ENCODE data around the gene SRD5A3. TPM values are rescaled to one million over a fixed set of nuclear protein-coding genes. Genes with fewer than 3 reads are reported as not detected.

The SRD5A3 gene
- total RNA-seq, 4 donors from 2014 or later = 11.0 to 18.7 (median 15.5) TPM

DNA sequence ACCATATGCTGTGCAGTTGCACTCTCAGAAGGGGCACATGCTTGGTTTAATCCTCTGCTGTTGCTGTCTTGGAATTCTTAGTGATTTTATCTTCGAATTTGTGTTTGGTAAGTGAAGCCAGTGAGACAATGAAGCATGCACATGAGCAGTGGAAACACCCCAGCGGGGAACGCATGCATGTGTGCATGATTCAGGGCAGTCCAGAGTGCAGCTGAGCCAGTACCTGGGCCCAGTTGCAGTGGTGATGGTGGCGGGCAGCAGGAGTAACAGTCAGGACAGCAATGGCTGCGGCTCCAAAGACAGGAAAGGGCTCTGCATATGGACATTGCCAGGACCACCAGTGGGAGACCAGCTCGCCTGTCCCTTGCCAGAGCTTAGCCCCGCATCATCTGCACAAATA, 35.5 kb downstream of the SRD5A3 start:
- TF ChIP-seq, protein P1, sequence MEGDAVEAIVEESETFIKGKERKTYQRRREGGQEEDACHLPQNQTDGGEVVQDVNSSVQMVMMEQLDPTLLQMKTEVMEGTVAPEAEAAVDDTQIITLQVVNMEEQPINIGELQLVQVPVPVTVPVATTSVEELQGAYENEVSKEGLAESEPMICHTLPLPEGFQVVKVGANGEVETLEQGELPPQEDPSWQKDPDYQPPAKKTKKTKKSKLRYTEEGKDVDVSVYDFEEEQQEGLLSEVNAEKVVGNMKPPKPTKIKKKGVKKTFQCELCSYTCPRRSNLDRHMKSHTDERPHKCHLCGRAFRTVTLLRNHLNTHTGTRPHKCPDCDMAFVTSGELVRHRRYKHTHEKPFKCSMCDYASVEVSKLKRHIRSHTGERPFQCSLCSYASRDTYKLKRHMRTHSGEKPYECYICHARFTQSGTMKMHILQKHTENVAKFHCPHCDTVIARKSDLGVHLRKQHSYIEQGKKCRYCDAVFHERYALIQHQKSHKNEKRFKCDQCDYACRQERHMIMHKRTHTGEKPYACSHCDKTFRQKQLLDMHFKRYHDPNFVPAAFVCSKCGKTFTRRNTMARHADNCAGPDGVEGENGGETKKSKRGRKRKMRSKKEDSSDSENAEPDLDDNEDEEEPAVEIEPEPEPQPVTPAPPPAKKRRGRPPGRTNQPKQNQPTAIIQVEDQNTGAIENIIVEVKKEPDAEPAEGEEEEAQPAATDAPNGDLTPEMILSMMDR (IDR thresholded peaks at IDR 0.05; ENCODE audit: low read depth) = no peak

DNA sequence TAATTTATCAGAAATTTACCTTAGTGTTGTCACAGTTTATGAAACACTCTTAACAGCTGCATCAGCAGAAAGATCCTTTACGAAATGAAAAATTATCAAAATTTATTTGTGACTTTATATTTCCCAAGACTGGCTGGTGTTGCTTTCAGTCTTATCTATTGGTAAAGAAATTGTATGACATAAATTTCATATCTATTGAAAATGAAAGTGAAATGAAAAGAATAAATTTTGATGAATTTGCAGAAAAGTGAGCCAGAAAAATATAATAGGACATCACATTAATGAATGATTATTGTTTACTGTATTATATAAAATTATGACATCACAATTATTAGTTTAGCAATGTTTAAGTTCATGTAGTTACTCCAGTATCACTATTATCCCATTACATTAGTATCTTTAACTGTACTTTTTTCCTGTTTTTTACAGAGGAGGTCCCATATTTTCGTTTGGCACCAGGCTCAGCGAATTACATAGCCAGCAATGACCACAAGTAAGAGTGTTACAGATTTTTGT, 36.5 kb downstream of the SRD5A3 start:
- TF ChIP-seq, protein P1 (IDR thresholded peaks at IDR 0.05; ENCODE audit: low read depth) = no peak

- TF ChIP-seq, protein P1 (IDR thresholded peaks at IDR 0.05; ENCODE audit: low read depth) = no peak
These were observed 39.2 kb downstream of the SRD5A3 start for GRCh38 chr4:55385201-55385649.

DNA sequence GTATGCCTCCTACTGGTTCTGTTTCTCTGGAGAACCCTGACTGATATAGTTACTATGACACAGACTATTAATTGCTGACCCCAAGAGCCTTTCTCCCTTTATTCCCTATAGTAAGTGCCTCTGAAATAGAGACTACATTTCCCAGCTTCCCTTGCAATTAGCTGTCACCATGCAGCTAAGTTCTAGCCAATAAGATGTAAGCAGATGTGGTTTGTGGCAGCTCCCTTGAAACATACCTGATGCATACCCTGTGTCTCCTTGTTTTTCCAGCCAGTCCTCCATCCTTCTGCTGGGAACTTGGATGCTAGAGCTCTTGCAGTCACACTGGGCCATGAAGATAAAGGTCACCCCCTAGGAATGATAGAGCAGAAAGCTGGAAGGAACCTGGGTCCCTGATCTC, 40.0 kb downstream of the SRD5A3 start:
- TF ChIP-seq, protein P1 (IDR thresholded peaks at IDR 0.05; ENCODE audit: low read depth) = no peak

DNA sequence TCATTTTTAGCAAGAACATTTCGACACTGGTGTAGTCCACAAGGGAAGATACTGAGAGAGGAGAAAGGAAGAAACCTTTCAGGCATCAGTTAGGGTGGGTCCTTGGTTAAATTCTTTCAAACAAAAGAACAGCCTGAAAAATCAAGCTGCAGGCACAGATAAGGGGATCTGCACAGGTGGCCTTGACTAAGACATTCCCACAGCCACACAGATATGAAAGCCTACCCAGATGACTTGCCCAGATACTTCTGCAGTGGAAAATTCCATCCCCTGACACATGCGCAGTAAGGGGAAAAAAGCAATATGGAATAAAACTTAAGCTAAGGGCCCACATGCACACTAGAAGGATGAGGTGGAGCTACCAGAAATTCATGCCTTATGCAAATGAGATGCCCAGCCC, 40.8 kb downstream of the SRD5A3 start:
- TF ChIP-seq, protein P1 (IDR thresholded peaks at IDR 0.05; ENCODE audit: low read depth) = no peak

- TF ChIP-seq, protein P1 (IDR thresholded peaks at IDR 0.05; ENCODE audit: low read depth) = no peak
These were observed 47.6 kb downstream of the SRD5A3 start for GRCh38 chr4:55393461-55394320.

- TF ChIP-seq, protein P1 (IDR thresholded peaks at IDR 0.05; ENCODE audit: low read depth) = no peak
These were observed 49.1 kb downstream of the SRD5A3 start for GRCh38 chr4:55395218-55395528.

Data from subcutaneous adipose tissue (tissue), 4 donors.